Measurements from ENCODE around the gene RGS12.

DNA sequence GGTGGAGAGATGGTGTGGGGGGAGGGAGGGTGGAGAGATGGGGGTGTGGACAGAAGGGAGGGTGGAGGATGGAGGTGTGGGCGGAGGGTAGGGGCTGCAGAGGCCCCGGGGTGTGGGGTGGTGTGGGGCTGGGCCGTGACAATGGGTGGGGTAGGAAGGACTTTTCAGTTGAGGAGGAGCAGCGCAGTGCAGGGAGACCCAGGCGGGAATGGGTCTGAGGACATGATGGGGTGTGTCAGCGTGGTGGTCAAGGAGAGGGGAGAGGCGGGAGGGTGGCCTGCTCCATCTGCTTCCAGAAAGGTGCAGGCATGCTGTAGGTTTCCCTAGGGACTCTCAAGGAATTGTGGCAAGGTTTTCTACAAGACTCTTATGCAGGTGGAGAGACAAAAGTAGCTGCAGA is 48.9 kb downstream of the RGS12 start:
- TF ChIP-seq, protein P1, sequence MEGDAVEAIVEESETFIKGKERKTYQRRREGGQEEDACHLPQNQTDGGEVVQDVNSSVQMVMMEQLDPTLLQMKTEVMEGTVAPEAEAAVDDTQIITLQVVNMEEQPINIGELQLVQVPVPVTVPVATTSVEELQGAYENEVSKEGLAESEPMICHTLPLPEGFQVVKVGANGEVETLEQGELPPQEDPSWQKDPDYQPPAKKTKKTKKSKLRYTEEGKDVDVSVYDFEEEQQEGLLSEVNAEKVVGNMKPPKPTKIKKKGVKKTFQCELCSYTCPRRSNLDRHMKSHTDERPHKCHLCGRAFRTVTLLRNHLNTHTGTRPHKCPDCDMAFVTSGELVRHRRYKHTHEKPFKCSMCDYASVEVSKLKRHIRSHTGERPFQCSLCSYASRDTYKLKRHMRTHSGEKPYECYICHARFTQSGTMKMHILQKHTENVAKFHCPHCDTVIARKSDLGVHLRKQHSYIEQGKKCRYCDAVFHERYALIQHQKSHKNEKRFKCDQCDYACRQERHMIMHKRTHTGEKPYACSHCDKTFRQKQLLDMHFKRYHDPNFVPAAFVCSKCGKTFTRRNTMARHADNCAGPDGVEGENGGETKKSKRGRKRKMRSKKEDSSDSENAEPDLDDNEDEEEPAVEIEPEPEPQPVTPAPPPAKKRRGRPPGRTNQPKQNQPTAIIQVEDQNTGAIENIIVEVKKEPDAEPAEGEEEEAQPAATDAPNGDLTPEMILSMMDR (IDR thresholded peaks at IDR 0.05 in 8 of 11, conservative IDR thresholded peaks at IDR 0.05 in 3 of 11), result no peak
- TF ChIP-seq POLR2A (IDR thresholded peaks at IDR 0.05), result no peak
- no peak for TF ChIP-seq POLR2AphosphoS5 (IDR thresholded peaks at IDR 0.05)

All from spleen (tissue), 7 donors.